Choroid plexus epithelial cell (primary cell): Measurements from ENCODE around the gene PDE6B.

ENCODE experiments used
- DNase-seq: peaks from one replicate; pipeline ENCODE4 v3.0.0-alpha.2; 2010; ENCODE audit warnings: low read depth
- H3K4me3 ChIP-seq: 2 replicates; pipeline ENCODE4 v1.5.1; 2011; ENCODE audit warnings: low read depth, mild to moderate bottlenecking, control low read depth, low read length, moderate library complexity
- TF ChIP-seq, protein P1 (sequence below): conservative IDR thresholded peaks from 2 replicates; pipeline ENCODE4 v1.5.1; 2011; ENCODE audit warnings: low read depth, mild to moderate bottlenecking, control low read depth, inconsistent platforms, low read length, moderate library complexity

Gene PDE6B

DNA sequence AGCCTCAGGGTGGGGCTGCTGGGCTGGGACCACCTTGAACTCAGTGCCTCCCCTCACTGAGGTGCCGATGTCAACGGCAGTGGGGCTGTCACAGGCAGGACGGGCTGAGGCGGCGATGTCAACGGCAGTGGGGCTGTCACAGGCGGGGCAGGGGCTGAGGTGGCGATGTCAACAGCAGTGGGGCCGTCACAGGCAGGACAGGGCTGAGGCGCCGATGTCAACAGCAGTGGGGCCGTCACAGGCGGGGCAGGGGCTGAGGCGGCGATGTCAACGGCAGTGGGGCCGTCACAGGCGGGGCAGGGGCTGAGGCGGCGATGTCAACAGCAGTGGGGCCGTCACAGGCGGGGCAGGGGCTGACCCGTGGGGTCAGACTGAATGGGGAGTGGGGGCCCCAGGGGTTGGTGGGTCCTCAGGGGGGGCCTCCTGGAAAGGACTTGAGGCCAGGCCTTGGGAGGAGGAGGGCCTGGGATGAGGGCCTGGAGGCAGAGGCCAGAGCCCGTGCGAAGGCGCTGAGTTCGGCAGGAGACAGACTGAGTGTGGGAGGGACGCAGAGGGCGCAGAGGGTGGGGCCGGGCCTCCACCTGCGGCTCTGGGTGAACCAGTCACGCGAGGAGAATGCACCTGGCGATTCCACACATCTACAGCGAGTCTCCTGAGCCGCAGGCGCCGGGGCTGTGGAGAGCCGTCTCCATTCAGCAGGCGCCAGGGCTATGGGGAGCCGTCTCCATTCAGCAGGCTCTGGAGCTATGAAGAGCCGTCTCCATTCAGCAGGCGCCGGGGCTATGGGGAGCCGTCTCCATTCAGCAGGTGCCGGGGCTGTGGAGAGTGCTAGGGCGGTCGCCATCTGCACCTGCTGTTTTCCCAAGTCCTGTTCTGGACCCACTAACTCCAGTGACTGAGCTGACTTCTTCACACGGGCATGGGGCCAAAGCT lies 25.8 kb downstream of the PDE6B start:
- no peak overlapping the region for H3K4me3 ChIP-seq
- no peak for DNase-seq
- TF ChIP-seq, protein P1, sequence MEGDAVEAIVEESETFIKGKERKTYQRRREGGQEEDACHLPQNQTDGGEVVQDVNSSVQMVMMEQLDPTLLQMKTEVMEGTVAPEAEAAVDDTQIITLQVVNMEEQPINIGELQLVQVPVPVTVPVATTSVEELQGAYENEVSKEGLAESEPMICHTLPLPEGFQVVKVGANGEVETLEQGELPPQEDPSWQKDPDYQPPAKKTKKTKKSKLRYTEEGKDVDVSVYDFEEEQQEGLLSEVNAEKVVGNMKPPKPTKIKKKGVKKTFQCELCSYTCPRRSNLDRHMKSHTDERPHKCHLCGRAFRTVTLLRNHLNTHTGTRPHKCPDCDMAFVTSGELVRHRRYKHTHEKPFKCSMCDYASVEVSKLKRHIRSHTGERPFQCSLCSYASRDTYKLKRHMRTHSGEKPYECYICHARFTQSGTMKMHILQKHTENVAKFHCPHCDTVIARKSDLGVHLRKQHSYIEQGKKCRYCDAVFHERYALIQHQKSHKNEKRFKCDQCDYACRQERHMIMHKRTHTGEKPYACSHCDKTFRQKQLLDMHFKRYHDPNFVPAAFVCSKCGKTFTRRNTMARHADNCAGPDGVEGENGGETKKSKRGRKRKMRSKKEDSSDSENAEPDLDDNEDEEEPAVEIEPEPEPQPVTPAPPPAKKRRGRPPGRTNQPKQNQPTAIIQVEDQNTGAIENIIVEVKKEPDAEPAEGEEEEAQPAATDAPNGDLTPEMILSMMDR: no peak

GRCh38 chr4:651884-652642 lies 26.7 kb downstream of the PDE6B start:
- no peak for DNase-seq
- TF ChIP-seq, protein P1: no peak
- no peak overlapping the region for H3K4me3 ChIP-seq

GRCh38 chr4:653080-653821 lies 27.9 kb downstream of the PDE6B start:
- no peak for DNase-seq
- TF ChIP-seq, protein P1: no peak
- no peak overlapping the region for H3K4me3 ChIP-seq

GRCh38 chr4:653831-654502 lies 28.6 kb downstream of the PDE6B start:
- no peak for DNase-seq
- TF ChIP-seq, protein P1: no peak
- no peak overlapping the region for H3K4me3 ChIP-seq

DNA sequence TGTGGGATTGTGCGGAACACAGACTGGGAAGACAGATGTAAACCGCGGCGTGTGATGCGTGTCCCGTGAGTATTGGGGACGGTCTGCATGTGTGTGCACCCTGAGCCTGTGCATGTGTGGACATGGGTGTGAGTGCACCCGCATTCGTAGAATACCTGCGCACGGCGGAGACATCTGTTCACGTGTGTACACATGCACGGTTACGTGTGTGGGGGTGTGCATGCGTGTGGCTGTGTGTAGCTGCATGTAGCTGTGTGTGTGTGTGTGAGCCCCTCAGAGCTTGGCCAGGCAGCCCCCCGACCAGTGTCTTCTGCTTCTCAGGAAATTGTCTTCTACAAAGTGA lies 29.1 kb downstream of the PDE6B start:
- no peak overlapping the region for H3K4me3 ChIP-seq
- DNase-seq: no peak
- TF ChIP-seq, protein P1: no peak

DNA sequence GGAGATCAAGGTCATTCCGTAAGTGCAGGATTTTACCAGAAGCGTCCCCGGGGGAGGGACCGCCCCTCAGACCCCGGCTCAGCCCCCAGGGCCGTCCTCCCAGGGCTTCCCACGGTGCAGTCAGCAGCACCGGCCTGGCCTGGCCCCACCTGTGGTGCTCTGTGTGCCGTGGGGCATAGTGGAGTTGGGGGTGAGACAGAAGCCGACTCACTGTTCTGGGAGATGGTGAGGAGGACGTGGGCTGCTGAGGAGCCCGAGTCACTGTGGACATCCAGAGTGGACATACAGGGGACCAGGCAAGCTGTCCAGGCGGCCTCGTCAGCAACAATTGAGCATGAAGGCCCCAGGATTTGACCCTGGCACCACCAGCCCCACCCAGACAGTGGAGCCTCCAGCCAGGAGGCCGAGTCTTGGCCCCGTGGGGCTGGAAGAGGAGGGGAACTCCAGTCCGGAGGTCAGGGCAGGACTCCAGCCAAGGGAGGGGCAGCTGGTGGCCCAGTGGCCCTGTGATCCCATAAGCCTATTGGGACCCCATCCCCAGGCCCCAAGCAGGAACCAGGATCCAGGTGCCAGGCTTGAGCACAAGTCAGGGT lies 29.6 kb downstream of the PDE6B start:
- DNase-seq: no peak
- TF ChIP-seq, protein P1: no peak
- H3K4me3 ChIP-seq: no peak overlapping the region
